ENCODE measurements around the gene TCL1B.

TCL1B gene

GRCh38 chr14:95667249-95667693 lies 19.0 kb upstream of the TCL1B start:
- no peak for DNase-seq

GRCh38 chr14:95668235-95668772 lies 17.9 kb upstream of the TCL1B start:
- DNase-seq = no peak

GRCh38 chr14:95674613-95675012 lies 11.6 kb upstream of the TCL1B start:
- DNase-seq = no peak

- no peak for DNase-seq
These were observed 10.7 kb upstream of the TCL1B start for GRCh38 chr14:95675486-95675885.

- no peak for DNase-seq
These were observed 8.9 kb upstream of the TCL1B start for GRCh38 chr14:95677179-95677835.

- DNase-seq = no peak
These were observed 6.9 kb upstream of the TCL1B start for GRCh38 chr14:95679148-95679815.

GRCh38 chr14:95679998-95680735 lies 6.1 kb upstream of the TCL1B start:
- no peak for DNase-seq

- no peak for DNase-seq
These were observed 5.1 kb upstream of the TCL1B start for GRCh38 chr14:95681153-95681552.

- DNase-seq = peak; percentile 33 to 40
These were observed 2.4 kb upstream of the TCL1B start for GRCh38 chr14:95683793-95684192.

- no peak for DNase-seq
These were observed 709 bp downstream of the TCL1B start for GRCh38 chr14:95686935-95687334.

- no peak for DNase-seq
These were observed 3.2 kb downstream of the TCL1B start for GRCh38 chr14:95689441-95689840.

- no peak for DNase-seq
These were observed 4.6 kb downstream of the TCL1B start for GRCh38 chr14:95690815-95691214.

- no peak for DNase-seq
These were observed 5.4 kb downstream of the TCL1B start for GRCh38 chr14:95691591-95691990.

GRCh38 chr14:95692109-95692508 lies 5.9 kb downstream of the TCL1B start:
- DNase-seq = no peak

- no peak for DNase-seq
These were observed 8.8 kb downstream of the TCL1B start for GRCh38 chr14:95695051-95695450.

GRCh38 chr14:95695913-95696312 lies 9.7 kb downstream of the TCL1B start:
- no peak for DNase-seq

GRCh38 chr14:95696741-95697140 lies 10.5 kb downstream of the TCL1B start:
- no peak for DNase-seq

- DNase-seq = no peak
These were observed 11.5 kb downstream of the TCL1B start for GRCh38 chr14:95697764-95698163.

- no peak for DNase-seq
These were observed 12.1 kb downstream of the TCL1B start for GRCh38 chr14:95698287-95698686.

- DNase-seq = no peak
These were observed 13.2 kb downstream of the TCL1B start for GRCh38 chr14:95699412-95699811.

- no peak for DNase-seq
These were observed 14.2 kb downstream of the TCL1B start for GRCh38 chr14:95700221-95700976.

- no peak for DNase-seq
These were observed 15.6 kb downstream of the TCL1B start for GRCh38 chr14:95701846-95702221.

- DNase-seq = no peak
These were observed 17.1 kb downstream of the TCL1B start for GRCh38 chr14:95703341-95703740.

All from activated CD4-positive, alpha-beta T cell treated with anti-CD3 and anti-CD28 coated beads, Interleukin-2, amount 50 U/mL, for 48 hours (primary cell).